Activated CD8-positive, alpha-beta memory T cell treated with anti-CD3 and anti-CD28 coated beads, Interleukin-2, amount 50 U/mL, for 1 hour (primary cell): ENCODE data around the gene GATA6.
"Not testable (repeated sequence)": the region's sequence is repeated elsewhere in the genome, so short reads cannot be mapped to it uniquely, and the experiment has no call there.

Experiments
- DNase-seq: peaks from one replicate; pipeline ENCODE4 v3.0.0-alpha.2; 2020; ENCODE audit errors: extremely low read depth

Gene GATA6

DNA sequence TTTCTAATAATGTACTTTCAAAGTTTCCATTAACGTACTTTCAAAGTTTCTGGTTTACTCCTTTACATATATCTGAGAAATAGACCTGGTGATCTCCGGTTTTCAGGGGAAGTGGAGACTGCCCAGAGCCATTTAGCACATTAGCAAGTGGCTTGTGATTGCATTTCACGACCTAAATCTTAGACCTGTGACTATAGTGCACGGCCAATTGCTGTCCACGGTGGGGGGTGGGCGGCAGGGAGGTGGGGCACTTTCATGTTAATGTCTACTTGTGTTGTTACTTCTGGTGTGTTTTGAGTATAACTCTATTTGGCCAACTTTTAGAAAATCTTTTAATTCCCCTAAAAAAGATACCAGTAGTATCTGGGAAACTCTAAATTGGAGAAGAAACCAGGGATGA lies 11.3 kb downstream of the GATA6 start:
- DNase-seq = no peak

GRCh38 chr18:22182884-22183697 lies 13.7 kb downstream of the GATA6 start:
- no peak for DNase-seq

DNA sequence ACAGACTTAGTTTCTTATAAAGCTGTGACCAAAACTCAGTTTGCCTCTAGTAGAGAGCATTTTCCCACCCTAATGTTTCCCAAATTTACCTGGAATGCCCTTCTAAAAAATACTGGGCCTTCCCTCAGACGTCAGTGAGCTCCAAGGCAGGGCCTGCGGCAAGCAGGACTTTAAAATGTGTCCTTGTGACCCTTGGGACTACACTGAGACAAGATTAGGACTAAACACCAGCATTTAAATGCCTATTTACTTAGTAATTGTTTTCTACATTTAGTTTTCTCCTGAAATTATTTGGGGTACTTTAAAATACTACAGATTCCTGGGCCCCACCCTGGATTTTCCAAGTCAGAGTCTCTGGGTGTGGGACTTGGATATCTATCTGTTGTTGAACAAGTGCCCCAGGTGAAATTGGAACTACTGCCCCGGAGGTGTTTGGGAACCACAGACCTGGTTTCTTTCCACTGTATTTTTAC lies 14.3 kb downstream of the GATA6 start:
- DNase-seq = no peak

DNA sequence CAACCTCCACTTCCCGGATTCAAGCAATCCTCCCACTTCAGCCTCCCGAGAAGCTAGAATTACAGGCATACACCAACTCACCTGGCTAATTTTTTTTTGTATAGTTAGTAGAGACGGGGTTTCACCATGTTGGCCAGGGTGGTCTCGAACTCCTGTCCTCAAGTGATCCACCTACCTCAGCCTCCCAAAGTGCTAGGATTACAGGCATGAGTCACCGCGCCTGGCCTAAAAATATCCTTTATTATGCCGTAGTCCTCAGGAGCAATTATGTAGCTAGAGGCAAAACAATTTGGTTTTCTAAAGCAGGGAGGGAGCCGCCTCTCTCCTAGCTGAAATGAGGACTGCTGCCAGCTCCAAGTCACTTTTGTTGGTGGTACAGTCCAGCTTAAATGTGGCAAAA lies 15.2 kb downstream of the GATA6 start:
- not testable (repeated sequence) for DNase-seq

DNA sequence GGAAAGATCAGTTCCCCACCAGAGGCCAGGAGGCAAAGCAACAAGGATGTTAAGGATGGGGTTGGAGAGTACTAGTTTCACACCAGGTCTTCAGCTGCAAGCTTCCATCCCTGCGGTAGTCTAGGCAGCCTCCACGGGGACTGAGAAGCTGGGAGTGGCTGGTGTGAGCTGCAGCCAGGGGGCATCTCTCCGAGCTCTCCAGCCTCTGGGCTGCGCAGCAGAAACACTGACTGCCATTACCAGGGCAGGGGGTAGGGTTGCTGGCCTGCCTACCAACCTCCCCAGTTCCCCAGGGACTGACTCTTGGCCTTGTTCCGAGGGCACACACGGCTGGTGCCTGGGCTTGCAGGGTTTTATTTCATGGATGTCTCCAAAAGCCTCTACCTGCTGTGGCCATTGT lies 15.9 kb downstream of the GATA6 start:
- DNase-seq = no peak

GRCh38 chr18:22185771-22186386 lies 16.5 kb downstream of the GATA6 start:
- no peak for DNase-seq

- no peak for DNase-seq
Observed at GRCh38 chr18:22186484-22186971, 17.1 kb downstream of the GATA6 start.

GRCh38 chr18:22188559-22189267 lies 19.3 kb downstream of the GATA6 start:
- DNase-seq = no peak

DNA sequence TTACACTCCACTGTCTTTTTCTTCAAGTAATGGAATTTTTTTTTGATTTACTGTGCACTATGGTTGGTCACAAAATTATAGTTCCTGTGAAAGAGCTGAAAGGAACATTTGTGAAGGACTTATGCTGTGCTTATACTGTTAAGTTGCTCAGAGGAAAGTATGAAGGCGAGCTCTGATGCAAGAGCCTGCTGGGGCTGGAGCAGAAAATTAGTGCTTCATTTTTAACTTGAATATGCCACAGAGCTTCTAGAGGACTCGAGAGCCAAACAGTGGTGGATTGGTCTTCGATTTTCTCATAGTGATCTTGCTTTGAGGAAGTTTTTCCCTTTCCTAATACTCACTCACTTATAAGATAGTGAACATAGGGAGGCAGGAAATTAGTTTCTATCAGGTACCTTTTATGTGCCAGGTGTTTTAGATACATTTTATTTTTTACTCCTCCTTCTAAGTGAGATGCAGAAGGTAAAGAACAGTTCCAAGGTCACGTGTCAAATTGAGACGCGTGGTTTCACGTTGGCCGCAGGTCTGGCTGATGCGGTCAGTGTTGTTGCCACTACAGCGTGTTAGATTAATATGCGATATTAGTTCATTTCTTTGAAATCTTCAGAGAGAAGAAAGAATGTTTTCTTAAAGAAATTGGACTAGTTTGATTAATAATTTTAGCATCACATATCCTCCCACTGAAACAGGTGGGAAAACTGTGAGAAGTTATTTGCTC lies 20.2 kb downstream of the GATA6 start:
- no peak for DNase-seq

GRCh38 chr18:22191346-22191695 lies 21.9 kb downstream of the GATA6 start:
- DNase-seq = no peak

DNA sequence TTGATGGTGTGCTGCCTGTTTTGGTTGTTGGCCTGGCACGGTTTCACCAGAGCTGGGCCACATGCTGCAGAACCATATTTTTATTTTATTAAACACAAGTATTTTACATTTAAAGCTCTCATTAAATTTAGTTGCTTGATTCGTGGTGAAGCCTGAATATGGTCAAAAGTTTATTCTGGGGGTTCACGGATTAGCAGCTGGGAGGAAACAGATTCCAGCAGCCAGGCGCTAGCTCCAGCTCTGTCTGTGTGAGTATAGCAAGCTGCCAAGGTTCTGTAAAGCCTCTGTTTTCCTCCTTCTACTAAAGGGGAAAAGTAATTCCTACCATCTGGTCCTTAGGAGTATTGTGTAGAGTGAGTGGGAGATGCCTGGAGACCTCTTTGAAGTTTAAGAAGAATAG lies 22.5 kb downstream of the GATA6 start:
- no peak for DNase-seq

GRCh38 chr18:22193466-22193865 lies 24.1 kb downstream of the GATA6 start:
- DNase-seq = no peak

DNA sequence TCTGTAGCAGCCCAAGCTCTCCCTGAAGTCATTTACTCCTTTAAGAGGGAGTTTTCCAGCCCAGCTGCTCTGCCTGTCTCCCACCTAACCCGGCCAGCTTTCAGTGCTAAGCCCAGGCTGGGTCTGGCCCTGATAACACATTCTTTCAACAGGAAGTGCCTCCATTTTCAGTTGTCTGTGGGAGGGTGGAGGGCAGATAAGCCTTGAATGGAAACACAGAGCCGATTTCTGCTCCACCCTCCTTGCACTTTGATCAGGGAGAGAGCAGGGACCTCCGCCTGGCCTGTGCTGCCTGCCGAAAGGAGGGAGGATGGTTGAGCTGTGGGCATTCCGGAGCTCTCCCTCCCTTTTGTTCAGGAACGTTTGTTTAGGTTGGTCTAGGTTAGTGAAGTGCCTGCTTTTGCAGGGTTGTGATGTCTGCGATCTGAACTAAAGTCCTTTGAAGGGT lies 24.8 kb downstream of the GATA6 start:
- DNase-seq = no peak

DNA sequence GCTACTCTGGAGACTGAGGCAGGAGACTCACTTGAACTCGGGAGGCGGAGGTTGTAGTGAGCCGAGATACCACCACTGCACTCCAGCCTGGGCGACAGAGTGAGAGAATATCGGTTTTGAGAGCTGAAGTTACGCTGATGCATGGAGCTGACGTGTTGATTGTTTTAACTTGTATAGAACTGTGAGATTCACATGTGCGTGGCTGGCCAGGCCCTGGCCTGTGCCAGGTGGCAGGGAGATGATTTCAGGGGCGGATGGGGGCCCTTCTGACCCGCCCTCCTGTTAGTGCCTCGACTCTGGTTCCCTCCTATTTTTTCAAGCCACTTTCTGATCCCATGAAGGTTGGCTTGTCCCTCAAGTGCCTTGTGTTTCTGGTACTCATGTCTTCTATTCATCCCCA lies 25.7 kb downstream of the GATA6 start:
- no peak for DNase-seq

GRCh38 chr18:22196943-22197342 lies 27.6 kb downstream of the GATA6 start:
- not testable (repeated sequence) for DNase-seq

- DNase-seq = no peak
Observed at GRCh38 chr18:22197668-22198067, 28.3 kb downstream of the GATA6 start.

DNA sequence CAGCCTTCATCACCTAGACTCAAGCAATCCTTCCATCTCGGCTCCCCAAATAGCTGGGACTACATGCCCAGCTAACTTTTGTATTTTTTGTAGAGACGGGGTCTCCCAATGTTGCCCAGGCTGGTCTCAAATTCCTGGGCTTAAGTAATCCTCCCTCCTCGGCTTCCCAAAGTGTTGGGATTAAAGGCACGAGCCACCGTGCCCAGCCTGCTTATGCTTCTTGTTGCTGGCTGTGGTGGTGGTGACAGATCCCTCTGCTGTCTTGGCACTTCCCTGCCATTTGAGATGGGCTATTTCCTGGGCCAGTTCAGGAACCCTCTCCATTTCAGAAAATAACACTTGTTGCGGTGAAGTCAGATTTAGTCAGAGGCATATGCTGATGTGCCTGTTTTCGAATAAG lies 28.8 kb downstream of the GATA6 start:
- DNase-seq = no peak

DNA sequence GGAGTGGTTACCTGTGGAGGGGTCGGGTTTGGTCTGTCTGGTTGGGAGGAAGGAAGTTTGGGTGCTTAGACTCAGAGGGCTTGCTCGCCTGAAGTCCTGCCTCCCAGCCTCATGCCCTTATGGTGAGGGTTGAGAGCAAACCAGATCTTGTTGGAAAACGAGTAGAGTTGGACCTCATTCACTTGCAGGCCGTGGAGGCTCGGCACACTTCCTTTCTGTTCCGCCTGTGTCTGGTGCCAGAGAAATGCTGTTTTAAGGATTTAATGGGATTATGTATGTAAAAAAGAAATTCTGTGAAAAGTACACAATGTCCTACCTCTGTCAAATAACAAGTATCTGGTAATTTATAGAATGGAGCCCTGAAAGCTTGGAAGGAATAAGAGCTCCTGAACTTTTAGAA lies 29.6 kb downstream of the GATA6 start:
- DNase-seq = no peak

DNA sequence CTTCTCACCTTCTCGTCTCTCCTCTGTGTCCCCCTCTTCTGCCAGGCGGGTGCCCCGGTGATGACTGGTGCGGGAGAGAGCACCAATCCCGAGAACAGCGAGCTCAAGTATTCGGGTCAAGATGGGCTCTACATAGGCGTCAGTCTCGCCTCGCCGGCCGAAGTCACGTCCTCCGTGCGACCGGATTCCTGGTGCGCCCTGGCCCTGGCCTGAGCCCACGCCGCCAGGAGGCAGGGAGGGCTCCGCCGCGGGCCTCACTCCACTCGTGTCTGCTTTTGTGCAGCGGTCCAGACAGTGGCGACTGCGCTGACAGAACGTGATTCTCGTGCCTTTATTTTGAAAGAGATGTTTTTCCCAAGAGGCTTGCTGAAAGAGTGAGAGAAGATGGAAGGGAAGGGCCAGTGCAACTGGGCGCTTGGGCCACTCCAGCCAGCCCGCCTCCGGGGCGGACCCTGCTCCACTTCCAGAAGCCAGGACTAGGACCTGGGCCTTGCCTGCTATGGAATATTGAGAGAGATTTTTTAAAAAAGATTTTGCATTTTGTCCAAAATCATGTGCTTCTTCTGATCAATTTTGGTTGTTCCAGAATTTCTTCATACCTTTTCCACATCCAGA lies 31.3 kb downstream of the GATA6 start:
- DNase-seq = no peak

DNA sequence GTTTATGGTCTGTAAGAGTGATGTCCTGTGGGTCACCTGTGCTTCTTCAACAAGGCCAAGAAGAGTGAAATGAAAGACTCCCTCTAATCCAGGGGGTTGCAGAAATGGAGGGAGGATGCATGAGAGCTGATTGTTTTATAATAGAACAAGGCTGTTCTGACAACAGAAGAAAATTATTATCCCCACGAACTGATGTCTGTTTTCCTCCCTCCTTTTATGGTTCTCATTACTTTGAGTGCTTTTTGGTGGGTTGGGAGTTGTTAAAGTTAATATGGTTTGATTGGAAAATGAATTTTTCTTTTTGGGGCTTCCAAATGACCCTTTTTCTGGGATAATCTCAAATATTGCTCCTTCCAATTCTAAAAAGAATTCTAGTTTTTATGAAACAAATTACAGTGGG lies 33.6 kb downstream of the GATA6 start:
- DNase-seq = no peak

- DNase-seq = no peak
Observed at GRCh38 chr18:22203536-22204213, 34.3 kb downstream of the GATA6 start.
